Measurements from ENCODE around the gene CORO7.

Gene CORO7

DNA sequence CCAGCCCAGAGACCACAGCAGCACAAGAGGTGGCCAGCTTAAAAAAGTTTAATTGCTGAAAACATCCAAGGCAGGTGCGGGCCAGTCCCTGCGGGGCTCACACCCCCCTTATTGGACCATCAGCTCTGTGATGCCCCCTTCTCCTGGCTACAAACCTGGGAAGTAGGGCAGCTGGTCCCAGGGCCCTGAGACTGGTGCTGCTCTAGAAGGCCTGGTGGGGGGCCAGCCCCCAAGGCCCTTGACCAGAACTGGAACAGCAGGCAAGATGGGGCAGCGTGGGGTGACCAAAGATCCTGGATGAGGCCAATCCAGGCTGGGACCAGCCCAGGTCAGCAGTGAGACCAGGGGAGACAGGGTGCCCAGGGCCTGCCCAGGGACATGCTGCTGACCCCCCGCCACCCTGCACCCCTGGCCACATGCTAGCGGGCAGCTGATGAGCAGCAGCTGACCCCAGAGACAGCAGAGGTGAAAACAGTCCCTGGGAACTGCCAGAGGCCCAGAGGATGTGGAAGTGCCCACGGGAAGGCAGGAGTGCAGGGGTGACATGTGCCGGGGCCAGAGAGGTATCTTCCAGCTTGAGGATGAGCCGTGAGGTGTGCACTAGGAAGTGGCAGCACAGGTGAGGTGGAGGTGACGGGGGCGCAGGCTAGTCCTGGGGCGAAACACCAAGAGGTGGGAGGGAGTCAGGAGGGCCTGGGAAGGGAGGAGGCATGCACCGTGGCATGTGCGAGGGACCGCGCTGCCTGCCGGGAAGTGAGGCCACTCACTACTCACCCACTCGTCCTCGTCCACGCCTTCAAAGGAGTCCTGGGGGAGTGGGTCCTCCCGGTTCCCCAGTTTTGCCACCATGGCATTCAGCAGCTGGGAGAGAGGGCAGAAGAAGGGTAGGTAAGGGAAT lies 61.6 kb downstream of the CORO7 start:
- Histone ChIP-seq H3K27me3 (replicated peaks; ENCODE audit: control insufficient read depth, insufficient read depth, low read length) (no peaks in the 10 kb centered on the region), H3K4me3 (replicated peaks; ENCODE audit: low read depth, low read length) (no peak overlapping the region), H3K36me3 (ENCODE audit: control insufficient read depth, insufficient read depth, low read length) (peaks cover 21% of the 10 kb centered on the region)
- no peak for DNase-seq (ENCODE audit: extremely low read depth, insufficient read length)
- TF ChIP-seq, protein P1, sequence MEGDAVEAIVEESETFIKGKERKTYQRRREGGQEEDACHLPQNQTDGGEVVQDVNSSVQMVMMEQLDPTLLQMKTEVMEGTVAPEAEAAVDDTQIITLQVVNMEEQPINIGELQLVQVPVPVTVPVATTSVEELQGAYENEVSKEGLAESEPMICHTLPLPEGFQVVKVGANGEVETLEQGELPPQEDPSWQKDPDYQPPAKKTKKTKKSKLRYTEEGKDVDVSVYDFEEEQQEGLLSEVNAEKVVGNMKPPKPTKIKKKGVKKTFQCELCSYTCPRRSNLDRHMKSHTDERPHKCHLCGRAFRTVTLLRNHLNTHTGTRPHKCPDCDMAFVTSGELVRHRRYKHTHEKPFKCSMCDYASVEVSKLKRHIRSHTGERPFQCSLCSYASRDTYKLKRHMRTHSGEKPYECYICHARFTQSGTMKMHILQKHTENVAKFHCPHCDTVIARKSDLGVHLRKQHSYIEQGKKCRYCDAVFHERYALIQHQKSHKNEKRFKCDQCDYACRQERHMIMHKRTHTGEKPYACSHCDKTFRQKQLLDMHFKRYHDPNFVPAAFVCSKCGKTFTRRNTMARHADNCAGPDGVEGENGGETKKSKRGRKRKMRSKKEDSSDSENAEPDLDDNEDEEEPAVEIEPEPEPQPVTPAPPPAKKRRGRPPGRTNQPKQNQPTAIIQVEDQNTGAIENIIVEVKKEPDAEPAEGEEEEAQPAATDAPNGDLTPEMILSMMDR (IDR thresholded peaks at IDR 0.05; ENCODE audit: insufficient read depth, low read length, poor library complexity, severe bottlenecking): no peak

DNA sequence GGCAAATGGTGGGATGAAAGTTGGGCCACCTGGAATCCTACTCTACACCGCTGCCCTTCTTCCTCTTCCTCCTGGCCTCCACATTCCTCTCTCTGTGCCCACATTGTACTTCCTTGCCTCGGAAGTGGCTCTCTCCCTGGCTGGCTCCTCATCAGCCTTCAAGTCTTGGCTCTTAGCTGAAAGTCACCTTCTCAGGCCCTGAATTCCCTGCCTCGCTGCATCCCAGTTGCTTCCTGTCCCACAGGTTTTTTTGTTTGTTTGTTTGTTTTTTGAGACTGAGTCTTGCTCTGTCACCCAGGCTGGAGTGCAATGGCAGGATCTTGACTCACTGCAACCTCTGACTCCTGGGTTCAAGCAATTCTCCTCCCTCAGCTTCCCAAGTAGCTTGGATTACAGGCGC lies 62.7 kb downstream of the CORO7 start:
- no peaks in the 10 kb centered on the region for H3K27me3 ChIP-seq (replicated peaks; ENCODE audit: control insufficient read depth, insufficient read depth, low read length)
- TF ChIP-seq, protein P1 (IDR thresholded peaks at IDR 0.05; ENCODE audit: insufficient read depth, low read length, poor library complexity, severe bottlenecking): no peak
- no peak overlapping the region for H3K4me3 ChIP-seq (replicated peaks; ENCODE audit: low read depth, low read length)
- peaks cover 17% of the 10 kb centered on the region for H3K36me3 ChIP-seq (ENCODE audit: control insufficient read depth, insufficient read depth, low read length)
- DNase-seq (ENCODE audit: extremely low read depth, insufficient read length): no peak

DNA sequence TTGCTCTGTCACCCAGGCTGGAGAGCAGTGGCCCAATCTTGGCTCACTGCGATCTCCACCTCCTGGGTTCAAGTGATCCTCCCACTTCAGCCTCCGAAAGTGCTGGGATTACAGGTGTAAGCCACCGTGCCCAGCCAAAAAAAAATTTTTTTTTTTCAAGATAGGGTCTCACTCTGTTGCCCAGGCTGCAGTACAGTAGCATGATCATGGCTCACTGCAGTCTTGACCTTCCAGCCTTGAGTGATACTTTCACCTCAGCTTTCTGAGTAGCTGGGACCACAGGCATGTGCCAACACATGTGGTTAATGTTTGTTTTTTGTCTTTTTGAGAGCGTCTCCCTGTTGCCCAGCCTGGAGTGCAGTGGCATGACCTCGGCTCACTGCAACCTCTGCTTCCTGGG lies 63.6 kb downstream of the CORO7 start:
- Histone ChIP-seq H3K4me3 (replicated peaks; ENCODE audit: low read depth, low read length) (no peak overlapping the region), H3K27me3 (replicated peaks; ENCODE audit: control insufficient read depth, insufficient read depth, low read length) (no peaks in the 10 kb centered on the region), H3K36me3 (ENCODE audit: control insufficient read depth, insufficient read depth, low read length) (peaks cover 11% of the 10 kb centered on the region)
- DNase-seq (ENCODE audit: extremely low read depth, insufficient read length): no peak
- TF ChIP-seq, protein P1 (IDR thresholded peaks at IDR 0.05; ENCODE audit: insufficient read depth, low read length, poor library complexity, severe bottlenecking): no peak

DNA sequence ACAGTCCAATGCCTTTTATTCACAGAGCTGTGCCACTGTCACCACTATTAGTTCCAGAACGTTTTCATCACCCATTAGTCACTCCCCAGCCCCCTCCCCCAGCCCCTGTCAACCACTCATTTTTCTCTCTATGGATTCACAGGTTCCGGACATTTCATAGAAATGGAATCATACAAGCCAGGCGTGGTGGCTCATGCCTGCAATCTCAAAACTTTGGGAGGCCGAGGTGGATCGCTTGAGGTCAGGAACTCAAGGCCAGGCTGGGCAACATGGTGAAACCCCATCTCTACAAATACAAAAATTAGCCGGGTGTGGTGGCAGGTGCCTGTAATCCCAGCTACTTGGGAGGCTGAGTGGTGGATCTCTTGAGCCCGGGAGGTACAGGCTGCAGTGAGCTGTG lies 64.5 kb downstream of the CORO7 start:
- Histone ChIP-seq H3K27me3 (replicated peaks; ENCODE audit: control insufficient read depth, insufficient read depth, low read length) (no peaks in the 10 kb centered on the region), H3K36me3 (ENCODE audit: control insufficient read depth, insufficient read depth, low read length) (peaks cover 14% of the 10 kb centered on the region), H3K4me3 (replicated peaks; ENCODE audit: low read depth, low read length) (no peak overlapping the region)
- DNase-seq (ENCODE audit: extremely low read depth, insufficient read length): no peak
- TF ChIP-seq, protein P1 (IDR thresholded peaks at IDR 0.05; ENCODE audit: insufficient read depth, low read length, poor library complexity, severe bottlenecking): no peak

DNA sequence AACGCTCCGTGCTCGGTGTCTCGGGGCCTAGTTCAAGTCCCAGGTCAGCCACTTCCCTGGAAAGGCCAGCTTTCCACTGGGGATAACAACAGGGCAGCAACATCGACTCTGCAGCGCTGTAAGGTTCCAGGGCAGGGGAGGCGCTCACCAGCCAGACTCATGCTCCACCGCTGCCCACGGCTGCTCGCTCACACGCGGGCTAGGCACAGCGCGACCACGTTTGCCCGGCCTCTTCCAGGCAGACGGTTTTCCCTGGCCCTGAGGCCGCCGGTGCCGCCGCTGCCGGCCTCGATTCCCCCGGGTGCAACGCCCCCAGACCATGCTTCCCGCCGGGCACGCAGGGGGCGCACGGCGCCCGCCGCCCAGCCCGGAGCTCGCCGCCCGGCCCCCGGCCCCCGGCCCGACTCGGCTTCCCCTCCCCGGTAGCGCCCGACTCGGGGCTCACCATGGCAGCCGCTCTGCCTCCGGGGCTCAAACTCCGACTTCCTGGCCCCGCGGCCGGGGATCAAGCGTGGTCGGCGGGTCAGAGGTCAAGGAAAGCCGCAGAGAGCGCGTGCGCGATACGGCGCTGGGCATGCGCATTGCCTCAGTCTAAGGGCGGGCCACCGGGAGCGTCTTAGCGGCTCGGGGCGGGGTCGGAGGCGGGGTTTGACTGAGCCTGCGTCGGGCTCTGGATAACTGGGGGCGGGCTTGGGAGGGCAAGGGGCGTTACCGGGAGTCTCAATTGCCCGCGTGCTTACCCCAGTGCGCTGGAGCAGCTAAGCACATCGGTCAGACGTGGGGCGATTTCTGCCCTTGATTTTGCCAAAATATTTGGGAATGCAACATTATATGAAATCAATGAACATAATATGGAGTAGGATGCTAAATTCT lies 65.4 kb downstream of the CORO7 start, which contains the start of gene PAM16:
PAM16 (minus strand) TSS at position 535 of the 873 bp plus-strand sequence; CDS start at position 448, 87 bp downstream.
- TF ChIP-seq, protein P1 (IDR thresholded peaks at IDR 0.05; ENCODE audit: insufficient read depth, low read length, poor library complexity, severe bottlenecking): no peak
- H3K27me3 ChIP-seq (replicated peaks; ENCODE audit: control insufficient read depth, insufficient read depth, low read length): no peaks in the 10 kb centered on the region
- peaks cover 13% of the 10 kb centered on the region for H3K36me3 ChIP-seq (ENCODE audit: control insufficient read depth, insufficient read depth, low read length)
- H3K4me3 ChIP-seq (replicated peaks; ENCODE audit: low read depth, low read length): peak within 1 kb of the TSS; percentile 100
- peak; percentile 98 for DNase-seq (ENCODE audit: extremely low read depth, insufficient read length)

Data from GM06990 (cell line).